H9 (cell line): ENCODE measurements around the gene TMEM14C. TPM values are rescaled to one million over a fixed set of nuclear protein-coding genes. Genes with fewer than 3 reads are reported as not detected.

ENCODE experiments used
- DNase-seq: peaks from one replicate; pipeline ENCODE4 v3.0.0-alpha.2; 2017
- H2AFZ ChIP-seq: one replicate; pipeline ENCODE4 v1.6.1; 2013; ENCODE audit warnings: mild to moderate bottlenecking, low read length, control low read depth, moderate library complexity
- H2AK5ac ChIP-seq: 2 replicates; pipeline ENCODE4 v1.6.1; 2013; ENCODE audit warnings: low read length, control low read depth, mixed read lengths; ENCODE audit not compliant: insufficient read length
- H2BK120ac ChIP-seq: one replicate; pipeline ENCODE4 v1.6.1; 2013; ENCODE audit warnings: low read depth, mild to moderate bottlenecking, low read length, control low read depth, inconsistent platforms; ENCODE audit not compliant: poor library complexity, severe bottlenecking
- H2BK12ac ChIP-seq: 2 replicates; pipeline ENCODE4 v1.6.1; 2013; ENCODE audit warnings: low read length, control low read depth, mixed read lengths, low read depth; ENCODE audit not compliant: insufficient read length
- H2BK15ac ChIP-seq: 2 replicates; pipeline ENCODE4 v1.6.1; 2013; ENCODE audit warnings: low read depth, low read length, control low read depth
- H2BK20ac ChIP-seq: one replicate; pipeline ENCODE4 v1.6.1; 2013; ENCODE audit warnings: low read depth, mild to moderate bottlenecking, low read length, control low read depth, inconsistent platforms; ENCODE audit not compliant: poor library complexity, severe bottlenecking
- H2BK5ac ChIP-seq: 2 replicates; pipeline ENCODE4 v1.6.1; 2013; ENCODE audit warnings: low read length, control low read depth, mixed read lengths; ENCODE audit not compliant: insufficient read length
- H3K14ac ChIP-seq: 2 replicates; pipeline ENCODE4 v1.6.1; 2013; ENCODE audit warnings: low read length, control low read depth; ENCODE audit not compliant: insufficient read depth
- H3K18ac ChIP-seq: 2 replicates; pipeline ENCODE4 v1.6.1; 2013; ENCODE audit warnings: low read depth, mild to moderate bottlenecking, mixed read lengths, low read length, control low read depth; ENCODE audit not compliant: insufficient read length
- H3K23ac ChIP-seq: 2 replicates; pipeline ENCODE4 v1.6.1; 2013; ENCODE audit warnings: low read length, control low read depth, mixed read lengths, low read depth; ENCODE audit not compliant: insufficient read length
- H3K23me2 ChIP-seq: 2 replicates; pipeline ENCODE4 v1.6.1; 2013; ENCODE audit warnings: low read depth, mild to moderate bottlenecking, mixed read lengths, low read length, control low read depth; ENCODE audit not compliant: insufficient read length, poor library complexity, severe bottlenecking
- H3K27ac ChIP-seq: 2 replicates; pipeline ENCODE4 v1.5.1; 2013; ENCODE audit warnings: low read length, control low read depth, mixed read lengths, low read depth; ENCODE audit not compliant: insufficient read length
- H3K27me3 ChIP-seq: 2 replicates; pipeline ENCODE4 v1.6.1; 2013; ENCODE audit warnings: low read length, control low read depth, inconsistent platforms; ENCODE audit not compliant: insufficient read depth
- H3K4ac ChIP-seq: 2 replicates; pipeline ENCODE4 v1.6.1; 2013; ENCODE audit warnings: low read depth, mild to moderate bottlenecking, control low read depth, inconsistent platforms, low read length, moderate library complexity
- H3K4me1 ChIP-seq: 2 replicates; pipeline ENCODE4 v1.6.1; 2013; ENCODE audit warnings: low read length, control low read depth, inconsistent platforms; ENCODE audit not compliant: insufficient read depth
- H3K4me2 ChIP-seq: 2 replicates; pipeline ENCODE4 v1.6.1; 2013; ENCODE audit warnings: low read length, control low read depth, mixed read lengths; ENCODE audit not compliant: insufficient read length, insufficient read depth
- H3K56ac ChIP-seq: 2 replicates; pipeline ENCODE4 v1.6.1; 2013; ENCODE audit warnings: low read depth, mild to moderate bottlenecking, mixed read lengths, low read length, control low read depth; ENCODE audit not compliant: insufficient read length
- H3K79me1 ChIP-seq: 2 replicates; pipeline ENCODE4 v1.6.1; 2013; ENCODE audit warnings: low read depth, mild to moderate bottlenecking, moderate library complexity, low read length, control low read depth, inconsistent platforms; ENCODE audit not compliant: insufficient read depth, poor library complexity, severe bottlenecking
- H3K79me2 ChIP-seq: 2 replicates; pipeline ENCODE4 v1.6.1; 2013; ENCODE audit warnings: low read length, control low read depth, inconsistent platforms; ENCODE audit not compliant: insufficient read depth
- H3K9ac ChIP-seq: 2 replicates; pipeline ENCODE4 v1.6.1; 2013; ENCODE audit warnings: low read length, control low read depth, mixed read lengths; ENCODE audit not compliant: insufficient read length; ENCODE audit errors: extremely low read depth
- H3K9me3 ChIP-seq: one replicate; pipeline ENCODE4 v1.6.1; 2013; ENCODE audit warnings: low read depth, low read length, inconsistent platforms; ENCODE audit not compliant: control insufficient read depth
- H3T11ph ChIP-seq: one replicate; pipeline ENCODE4 v1.6.1; 2013; ENCODE audit warnings: mild to moderate bottlenecking, low read length, control low read depth, inconsistent platforms
- H4K20me1 ChIP-seq: one replicate; pipeline ENCODE4 v1.6.1; 2013; ENCODE audit not compliant: control insufficient read depth, insufficient read length, insufficient read depth
- H4K5ac ChIP-seq: 2 replicates; pipeline ENCODE4 v1.6.1; 2013; ENCODE audit warnings: low read depth, mild to moderate bottlenecking, mixed read lengths, low read length, control low read depth; ENCODE audit not compliant: insufficient read length
- H4K8ac ChIP-seq: replicated peaks from 2 replicates; pipeline ENCODE4 v1.6.1; 2013; ENCODE audit warnings: low read length, control low read depth, mixed read lengths, low read depth; ENCODE audit not compliant: insufficient read length
- H4K91ac ChIP-seq: 2 replicates; pipeline ENCODE4 v1.6.1; 2013; ENCODE audit warnings: low read depth, mild to moderate bottlenecking, moderate library complexity, mixed read lengths, low read length, control low read depth; ENCODE audit not compliant: insufficient read length
- H3K27ac Mint-ChIP-seq, 3 experiments: 2 replicates in 2 of 3; 3 replicates in 1 of 3; pipeline ENCODE4 v1.8.0; 2020 to 2021; ENCODE audit warnings: mixed read lengths in 3 of 3, mild to moderate bottlenecking in 1 of 3, moderate library complexity in 1 of 3
- H3K27me3 Mint-ChIP-seq: 2 replicates; pipeline ENCODE4 v1.8.0; 2021; ENCODE audit warnings: low read depth, mild to moderate bottlenecking, moderate library complexity, mixed read lengths
- H3K36me3 Mint-ChIP-seq, 3 experiments: 2 replicates in 2 of 3; 3 replicates in 1 of 3; pipeline ENCODE4 v1.8.0; 2020 to 2021; ENCODE audit warnings: low read depth in 3 of 3, mixed read lengths in 3 of 3; ENCODE audit not compliant: insufficient read depth in 1 of 3
- H3K4me1 Mint-ChIP-seq, 2 experiments: 2 replicates each; pipeline ENCODE4 v1.8.0; 2020; ENCODE audit warnings: mixed read lengths in 2 of 2
- H3K4me3 Mint-ChIP-seq, 2 experiments: 2 replicates in 1 of 2; 3 replicates in 1 of 2; pipeline ENCODE4 v1.8.0; 2020 to 2021; ENCODE audit warnings: mild to moderate bottlenecking in 2 of 2, mixed read lengths in 2 of 2, moderate library complexity in 1 of 2
- H3K9me3 Mint-ChIP-seq, 2 experiments: 2 replicates in 1 of 2; 3 replicates in 1 of 2; pipeline ENCODE4 v1.8.0; 2020; ENCODE audit warnings: mild to moderate bottlenecking in 2 of 2, mixed read lengths in 2 of 2, moderate library complexity in 1 of 2
- CTCF ChIP-seq: fragments of 200-600 bp; sonication (generic); conservative IDR thresholded peaks from 3 replicates; pipeline ENCODE4 v1.8.0; 2021; ENCODE audit warnings: antibody characterized with exemption, mild to moderate bottlenecking
- WGBS: extraction: QIAGEN DNeasy Blood & Tissue Kit; methylation state at CpG from one replicate; pipeline ENCODE4 v1.1.7; 2013; ENCODE audit warnings: missing lambda C conversion rate, low lambda C conversion rate, mixed read lengths; ENCODE audit not compliant: insufficient read length; ENCODE audit errors: extremely low coverage; 5-methylcytosine and 5-hydroxymethylcytosine counted together
- total RNA-seq: library from RNA; stranded (reverse); gene quantifications from 2 replicates; pipeline ENCODE4 v1.2.1, GENCODE V29; 2021

Gene TMEM14C
- total RNA-seq, 1 experiment from 2014 or later: 94.4 TPM

GRCh38 chr6:10733863-10734262 lies 11.0 kb downstream of the TMEM14C start:
- Histone ChIP-seq H3K79me1 (no peaks in the 10 kb centered on the region), H3K27ac (no peak overlapping the region), H3K9me3 (no peaks in the 10 kb centered on the region), H3K4ac (no peak overlapping the region), H3K4me2 (no peak overlapping the region), H3K23ac (no peak overlapping the region), H3K23me2 (no peaks in the 10 kb centered on the region), H2BK120ac (no peak overlapping the region), H2BK20ac (no peak overlapping the region), H4K8ac (no peak overlapping the region), H2AK5ac (no peak overlapping the region), H2AFZ (no peak overlapping the region), H2BK12ac (no peak overlapping the region), H3K18ac (no peak overlapping the region), H3K9ac (no peak overlapping the region), H4K91ac (no peak overlapping the region), H2BK5ac (no peak overlapping the region), H4K5ac (no peak overlapping the region), H3K14ac (no peak overlapping the region), H3K27me3 (no peaks in the 10 kb centered on the region), H4K20me1 (no peaks in the 10 kb centered on the region), H3K4me1 (no peaks in the 10 kb centered on the region), H3K79me2 (no peaks in the 10 kb centered on the region), H3K56ac (no peak overlapping the region), H3T11ph (no peak overlapping the region), H2BK15ac (no peak overlapping the region)
- H3K4me1 Mint-ChIP-seq: no peaks in the 10 kb centered on the region
- no peak for DNase-seq
- no peak overlapping the region for H3K4me3 Mint-ChIP-seq
- H3K27ac Mint-ChIP-seq: peak overlapping the region in 1 of 3 experiments; percentile 46; a peak in 3 of 7 replicates
- no peaks in the 10 kb centered on the region for H3K27me3 Mint-ChIP-seq
- no peak for TF ChIP-seq CTCF
- WGBS: no CpG with 5 or more reads among the region's 3 CpGs
- peaks cover 18 to 36% (median 33%) of the 10 kb centered on the region in 3 experiments; a peak in 6 of 7 replicates for H3K36me3 Mint-ChIP-seq
- no peaks in the 10 kb centered on the region for H3K9me3 Mint-ChIP-seq
